ENCODE measurements around the gene SPPL2C. TPM values are rescaled to one million over a fixed set of nuclear protein-coding genes. Genes with fewer than 3 reads are reported as not detected.

Gene SPPL2C
- total RNA-seq, 1 experiment from 2014 or later: not detected

DNA sequence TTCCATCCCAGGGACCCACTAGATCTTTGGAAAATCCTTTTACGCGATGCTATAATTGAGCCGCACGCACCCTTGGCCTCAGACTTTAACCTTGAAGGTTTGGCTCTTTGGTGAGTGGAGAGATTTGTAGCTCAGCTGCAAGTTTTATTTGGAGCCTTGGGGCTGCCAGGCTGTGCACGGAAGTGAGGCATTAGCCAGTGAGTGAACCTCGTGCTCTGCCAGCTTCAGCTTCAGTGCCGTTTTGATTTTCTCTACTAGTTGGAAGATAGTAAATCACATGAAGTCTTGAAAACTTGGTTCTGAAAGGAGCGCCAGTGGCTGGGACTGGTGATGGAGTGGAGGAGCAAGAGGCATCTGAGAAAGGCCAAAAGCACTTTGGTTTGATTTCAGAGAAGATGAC, 43.3 kb upstream of the SPPL2C start:
- no peak overlapping the region for H2BK20ac ChIP-seq (ENCODE audit: low read depth, low read length, poor library complexity, severe bottlenecking)
- H3K79me1 ChIP-seq (ENCODE audit: insufficient read depth, low read depth, low read length, poor library complexity, severe bottlenecking): no peaks in the 10 kb centered on the region
- no peak overlapping the region for H2AK5ac ChIP-seq (ENCODE audit: insufficient read length, low read length)
- H4K8ac ChIP-seq (replicated peaks; ENCODE audit: insufficient read length, low read depth, low read length): no peak overlapping the region
- no peak overlapping the region for H3K4me3 Mint-ChIP-seq
- no peak overlapping the region for H2BK120ac ChIP-seq (ENCODE audit: low read depth, low read length, poor library complexity, severe bottlenecking)
- H3K36me3 Mint-ChIP-seq (ENCODE audit: insufficient read depth in 1 of 3, low read depth in 3 of 3): no peaks in the 10 kb centered on the region; a peak in 1 of 7 replicates
- H4K20me1 ChIP-seq (ENCODE audit: control insufficient read depth, insufficient read depth, insufficient read length): no peaks in the 10 kb centered on the region
- no peak overlapping the region for H4K5ac ChIP-seq (ENCODE audit: insufficient read length, low read depth, low read length)
- H3K79me2 ChIP-seq (ENCODE audit: insufficient read depth, low read length): no peaks in the 10 kb centered on the region
- no peak overlapping the region for H3K27ac ChIP-seq (ENCODE audit: insufficient read length, low read depth, low read length)
- TF ChIP-seq CTCF (conservative IDR thresholded peaks at IDR 0.05): no peak
- no peak overlapping the region for H4K91ac ChIP-seq (ENCODE audit: insufficient read length, low read depth, low read length)
- no peaks in the 10 kb centered on the region for H3K4me1 ChIP-seq (ENCODE audit: insufficient read depth, low read length)
- no peak overlapping the region for H3K18ac ChIP-seq (ENCODE audit: insufficient read length, low read depth, low read length)
- H3K9ac ChIP-seq (ENCODE audit: extremely low read depth, insufficient read length, low read length): no peak overlapping the region
- H3K9me3 ChIP-seq (ENCODE audit: control insufficient read depth, low read depth, low read length): no peaks in the 10 kb centered on the region
- H3K4me1 Mint-ChIP-seq: peaks cover 9 to 21% of the 10 kb centered on the region in 2 experiments; a peak in 3 of 4 replicates
- H2BK12ac ChIP-seq (ENCODE audit: insufficient read length, low read depth, low read length): no peak overlapping the region
- H3K4ac ChIP-seq (ENCODE audit: low read depth, low read length): no peak overlapping the region
- no peak overlapping the region for H3K23ac ChIP-seq (ENCODE audit: insufficient read length, low read depth, low read length)
- H3K27ac Mint-ChIP-seq: no peak overlapping the region
- H2AFZ ChIP-seq (ENCODE audit: low read length): no peak overlapping the region
- peaks cover 57% of the 10 kb centered on the region for H3K27me3 Mint-ChIP-seq (ENCODE audit: low read depth)
- no CpG with 5 or more reads among the region's 8 CpGs for WGBS (ENCODE audit: extremely low coverage, insufficient read length, low lambda C conversion rate)
- H3K27me3 ChIP-seq (ENCODE audit: insufficient read depth, low read length): no peaks in the 10 kb centered on the region; the same call in 1 of the 2 replicates
- no peak overlapping the region for H2BK5ac ChIP-seq (ENCODE audit: insufficient read length, low read length)
- H3K9me3 Mint-ChIP-seq: no peaks in the 10 kb centered on the region
- H2BK15ac ChIP-seq (ENCODE audit: low read depth, low read length): no peak overlapping the region
- no peaks in the 10 kb centered on the region for H3K23me2 ChIP-seq (ENCODE audit: insufficient read length, low read depth, low read length, poor library complexity, severe bottlenecking)
- DNase-seq: no peak
- no peak overlapping the region for H3T11ph ChIP-seq (ENCODE audit: low read length)
- no peak overlapping the region for H3K56ac ChIP-seq (ENCODE audit: insufficient read length, low read depth, low read length)
- H3K14ac ChIP-seq (ENCODE audit: insufficient read depth, low read length): no peak overlapping the region
- H3K4me2 ChIP-seq (ENCODE audit: insufficient read depth, insufficient read length, low read length): no peak overlapping the region
